SK-N-DZ (cell line): ENCODE data around the gene TEX11.
"Not testable (repeated sequence)": the region's sequence is repeated elsewhere in the genome, so short reads cannot be mapped to it uniquely, and the experiment has no call there.

Source experiments
- DNase-seq: peaks from one replicate; pipeline ENCODE4 v3.0.0-alpha.2; 2015; ENCODE audit warnings: low spot score

TEX11 gene

DNA sequence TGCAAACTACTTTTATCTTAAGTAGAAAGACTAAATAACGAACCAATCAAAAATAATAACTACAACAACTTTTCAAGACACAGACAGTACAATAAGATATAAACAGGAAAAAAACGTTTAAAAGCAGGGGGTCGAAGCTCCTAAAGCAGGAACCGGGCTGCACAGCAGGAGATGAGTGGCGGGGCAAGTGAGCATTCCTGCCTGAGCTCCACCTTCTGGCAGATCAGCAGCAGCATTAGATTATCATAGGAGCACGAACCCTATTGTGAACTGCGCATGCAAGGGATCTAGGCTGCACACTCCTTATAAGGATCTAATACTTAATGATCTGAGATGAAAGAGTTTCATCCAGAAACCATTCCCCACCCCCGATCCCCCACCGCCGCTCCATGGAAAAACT, 146.2 kb downstream of the TEX11 start:
- DNase-seq, result no peak

DNA sequence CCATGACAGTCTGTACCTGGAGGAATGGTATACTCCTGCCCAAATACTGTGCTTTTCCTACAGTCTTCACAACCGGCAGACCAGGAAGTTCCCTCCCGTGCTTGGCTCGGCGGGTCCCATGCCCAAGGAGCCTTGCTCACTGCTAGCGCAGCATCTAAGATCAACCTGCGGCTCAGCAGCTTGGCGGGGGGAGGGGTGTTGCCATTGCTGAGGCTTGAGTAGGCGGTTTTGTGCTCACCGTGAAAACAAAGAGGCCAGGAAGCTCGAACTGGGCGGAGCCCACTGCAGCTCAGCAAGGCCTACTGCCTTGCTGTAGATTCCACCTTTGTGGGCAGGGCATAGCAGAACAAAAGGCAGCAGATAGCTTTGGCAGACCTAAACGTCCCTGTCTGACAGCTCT, 152.7 kb downstream of the TEX11 start:
- DNase-seq, result no peak

DNA sequence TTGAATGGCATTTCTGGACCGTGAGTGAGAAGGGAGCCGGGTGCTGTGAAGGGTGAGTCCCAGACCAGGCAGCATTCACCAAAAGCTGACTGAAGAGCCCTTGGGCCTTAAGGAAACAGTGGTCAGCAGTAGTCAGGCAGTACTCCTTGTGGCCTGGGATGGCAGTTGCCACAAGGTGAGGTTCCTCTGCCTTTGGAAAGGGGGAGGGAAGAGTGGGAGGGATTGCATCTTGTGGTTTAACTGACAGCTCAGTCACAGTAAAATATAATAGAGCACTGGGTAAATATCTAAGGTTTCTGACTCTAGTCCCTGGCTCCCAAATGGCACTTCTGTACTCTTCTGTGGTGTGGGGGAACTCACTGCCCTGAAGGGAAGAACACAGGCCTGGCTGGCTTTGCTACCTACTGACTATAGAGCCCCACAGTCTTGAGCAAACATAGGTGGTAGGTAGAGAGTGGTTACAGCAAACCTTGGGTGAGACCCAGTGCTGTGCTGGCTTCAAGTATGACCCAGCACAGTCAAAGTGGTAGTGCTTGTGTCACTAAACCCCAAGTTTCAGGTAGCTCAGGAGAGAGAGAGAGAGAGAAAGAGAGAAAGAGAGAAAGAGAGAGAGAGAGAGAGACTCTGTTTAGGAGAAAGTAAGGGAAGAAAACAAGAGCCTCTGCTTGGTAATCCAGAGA, 154.2 kb downstream of the TEX11 start:
- no peak for DNase-seq

DNA sequence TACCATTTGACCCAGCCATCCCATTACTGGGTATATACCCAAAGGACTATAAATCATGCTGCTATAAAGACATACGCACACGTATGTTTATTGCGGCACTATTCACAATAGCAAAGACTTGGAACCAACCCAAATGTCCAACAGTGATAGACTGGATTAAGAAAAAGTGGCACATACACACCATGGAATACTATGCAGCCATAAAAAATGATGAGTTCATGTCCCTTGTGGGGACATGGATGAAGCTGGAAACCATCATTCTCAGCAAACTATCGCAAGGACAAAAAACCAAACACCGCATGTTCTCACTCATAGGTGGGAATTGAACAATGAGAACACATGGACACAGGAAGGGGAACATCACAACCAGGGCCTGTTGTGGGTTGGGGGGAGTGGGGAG, 174.7 kb downstream of the TEX11 start:
- DNase-seq, result not testable (repeated sequence)

DNA sequence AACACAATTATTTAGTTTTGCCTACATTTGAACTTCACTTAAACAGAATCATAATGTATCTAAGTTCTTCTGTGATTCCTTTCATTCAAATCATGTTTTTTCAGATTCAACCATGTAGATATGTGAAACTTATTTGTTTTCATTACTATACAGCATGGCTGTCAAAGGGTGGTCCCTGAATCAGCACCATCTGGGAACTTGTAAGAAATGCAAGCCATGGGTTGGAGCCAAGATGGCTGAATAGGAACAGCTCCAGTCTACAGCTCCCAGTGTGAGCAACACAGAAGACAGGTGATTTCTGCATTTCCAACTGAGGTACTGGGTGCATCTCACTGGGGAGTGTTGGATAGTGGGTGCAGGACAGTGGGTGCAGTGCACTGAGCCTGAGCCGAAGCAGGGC, 180.6 kb downstream of the TEX11 start:
- not testable (repeated sequence) for DNase-seq

DNA sequence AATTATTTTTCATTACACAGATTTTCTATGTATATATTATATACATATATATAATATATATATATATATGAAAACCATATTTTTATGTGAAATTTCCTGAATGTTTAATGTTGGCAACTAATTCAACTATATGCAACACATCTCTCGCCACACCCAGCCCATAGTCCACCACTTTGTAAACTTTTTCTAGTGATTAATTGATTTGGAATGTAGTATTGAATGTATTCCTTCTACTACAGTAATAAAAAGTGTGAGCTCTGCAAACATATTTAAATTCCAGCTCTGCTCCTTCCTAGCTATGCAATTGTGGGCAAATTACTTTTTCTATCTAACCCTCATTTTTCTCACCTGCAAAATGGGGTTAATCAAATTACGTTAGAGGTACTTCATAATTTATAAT, 187.8 kb downstream of the TEX11 start:
- DNase-seq, result no peak

DNA sequence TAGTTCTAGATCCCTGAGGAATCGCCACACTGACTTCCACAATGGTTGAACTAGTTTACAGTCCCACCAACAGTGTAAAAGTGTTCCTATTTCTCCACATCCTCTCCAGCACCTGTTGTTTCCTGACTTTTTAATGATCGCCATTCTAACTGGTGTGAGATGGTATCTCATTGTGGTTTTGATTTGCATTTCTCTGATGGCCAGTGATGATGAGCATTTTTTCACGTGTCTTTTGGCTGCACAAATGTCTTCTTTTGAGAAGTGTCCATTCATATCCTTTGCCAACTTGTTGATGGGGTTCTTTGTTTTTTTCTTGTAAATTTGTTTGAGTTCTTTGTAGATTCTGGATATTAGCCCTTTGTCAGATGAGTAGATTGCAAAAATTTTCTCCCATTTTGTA, 197.2 kb downstream of the TEX11 start:
- DNase-seq, result not testable (repeated sequence)

DNA sequence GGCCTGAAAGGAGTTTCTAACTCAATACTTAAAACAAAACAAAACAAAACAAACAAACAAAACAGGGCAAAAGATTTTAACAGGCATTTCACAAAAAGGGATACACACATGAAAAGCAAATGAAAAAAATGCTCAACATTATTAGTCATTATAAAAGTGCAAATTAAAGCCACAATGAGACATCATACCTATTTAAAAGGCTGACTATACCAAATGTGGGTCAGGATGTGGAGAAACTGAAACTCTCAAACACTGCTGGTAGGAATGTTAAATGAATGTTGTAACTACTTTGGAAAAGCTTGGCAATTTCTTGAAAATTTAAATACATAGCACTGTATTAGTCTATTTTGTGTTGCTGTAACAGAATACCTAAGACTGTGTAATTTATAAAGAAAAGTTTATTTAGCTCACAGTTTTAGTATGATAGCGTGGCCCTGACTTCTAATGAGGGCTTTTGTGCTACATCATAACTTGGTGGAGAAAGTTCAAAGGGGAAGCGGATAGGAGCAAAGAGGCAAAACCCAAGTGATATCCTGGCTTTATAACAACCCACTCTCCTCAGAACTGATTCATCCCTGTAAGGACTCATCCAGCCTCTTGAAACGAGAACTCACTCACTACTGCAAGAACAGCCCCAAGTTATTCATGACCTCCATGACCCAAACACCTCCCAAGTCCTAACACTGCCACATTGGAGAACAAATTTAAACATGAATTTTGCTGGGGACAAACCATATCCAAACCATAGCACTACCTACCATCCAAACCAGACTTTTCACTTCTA, 214.0 kb downstream of the TEX11 start:
- DNase-seq, result no peak

DNA sequence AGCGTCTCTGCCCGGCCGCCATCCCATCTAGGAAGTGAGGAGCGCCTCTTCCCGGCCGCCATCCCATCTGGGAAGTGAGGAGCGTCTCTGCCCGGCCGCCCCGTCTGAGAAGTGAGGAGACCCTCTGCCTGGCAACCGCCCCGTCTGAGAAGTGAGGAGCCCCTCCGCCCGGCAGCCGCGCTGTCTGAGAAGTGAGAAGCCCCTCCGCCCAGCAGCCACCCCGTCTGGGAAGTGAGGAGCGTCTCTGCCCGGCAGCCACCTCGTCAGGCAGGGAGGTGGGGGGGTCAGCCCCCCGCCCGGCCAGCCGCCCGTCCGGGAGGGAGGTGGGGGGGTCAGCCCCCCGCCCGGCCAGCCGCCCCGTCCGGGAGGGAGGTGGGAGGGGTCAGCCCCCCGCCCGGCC, 229.1 kb downstream of the TEX11 start:
- not testable (repeated sequence) for DNase-seq

DNA sequence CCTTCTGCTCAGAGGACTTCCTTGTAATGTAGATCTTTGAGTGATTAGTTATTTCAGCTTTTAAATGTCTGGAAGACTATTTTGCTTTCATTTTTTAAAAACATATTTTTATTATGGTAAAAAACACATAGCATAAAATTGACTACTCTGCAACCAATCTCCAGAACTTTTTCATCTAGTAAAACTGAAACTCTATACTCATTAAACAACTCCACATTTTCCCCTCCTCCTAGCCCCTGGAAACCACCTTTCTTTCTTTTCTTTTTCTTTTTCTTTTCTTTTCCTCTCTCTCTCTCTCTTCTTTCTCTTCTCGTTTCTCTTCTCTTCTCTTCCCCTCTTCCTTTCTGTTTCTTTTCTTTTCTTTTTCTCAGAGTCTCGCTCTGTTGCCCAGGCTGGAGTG, 233.2 kb downstream of the TEX11 start:
- DNase-seq, result no peak

DNA sequence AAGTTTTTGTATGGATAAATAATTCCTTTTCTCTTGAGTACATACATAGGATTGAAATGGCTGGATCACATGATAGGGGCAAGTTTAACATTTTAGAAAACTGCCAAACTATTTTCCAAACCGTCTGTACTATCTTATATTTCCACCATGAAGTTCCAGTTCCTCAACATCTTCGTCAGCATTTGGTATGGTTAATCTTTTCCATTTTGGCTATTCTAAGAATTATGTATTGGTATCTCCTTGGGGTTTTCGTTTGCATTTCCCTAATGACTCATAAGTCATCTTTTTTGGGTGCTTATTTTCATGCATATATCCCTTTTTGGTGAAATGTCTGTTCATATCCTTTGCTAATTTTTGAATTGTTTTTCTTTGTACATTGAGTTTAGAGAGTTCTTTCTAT, 236.2 kb downstream of the TEX11 start:
- no peak for DNase-seq

DNA sequence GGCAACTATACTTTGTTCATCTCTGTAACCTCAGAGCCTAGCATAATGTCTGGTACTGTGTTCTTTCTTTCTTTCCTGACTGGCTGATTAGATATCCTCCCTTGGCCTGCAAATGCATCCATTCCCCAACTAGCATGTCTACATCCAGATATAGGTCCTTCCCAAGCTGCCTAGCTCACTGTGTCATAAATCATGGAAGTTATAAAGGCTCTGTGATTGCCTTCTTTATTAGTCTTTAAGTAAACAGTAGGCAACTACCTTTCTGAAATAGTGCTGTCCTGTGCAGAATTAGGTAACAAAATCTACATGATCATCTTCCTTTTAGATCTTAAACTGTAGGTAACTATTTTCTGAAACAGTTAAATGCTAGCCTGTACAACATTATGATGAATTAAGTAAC, 239.4 kb downstream of the TEX11 start:
- no peak for DNase-seq

DNA sequence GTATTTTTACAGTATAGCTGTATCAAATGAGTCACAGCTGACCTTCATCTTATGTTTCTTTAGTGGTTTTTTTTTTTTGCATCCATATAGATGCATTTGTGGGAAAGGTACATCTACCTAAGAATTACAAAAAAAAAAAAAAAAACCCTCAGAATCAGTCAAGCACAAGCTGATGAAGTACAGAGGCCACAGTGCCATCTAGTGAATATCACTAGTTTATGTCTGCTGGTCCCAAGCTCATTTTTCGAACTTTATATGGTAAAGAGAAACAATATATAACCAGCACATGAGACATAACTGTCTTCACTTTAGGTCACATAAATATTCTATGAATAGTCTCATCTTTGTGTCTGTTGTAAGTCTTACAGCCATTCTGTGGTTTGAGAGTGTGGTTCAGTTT, 243.8 kb downstream of the TEX11 start:
- peak; percentile 2 for DNase-seq

DNA sequence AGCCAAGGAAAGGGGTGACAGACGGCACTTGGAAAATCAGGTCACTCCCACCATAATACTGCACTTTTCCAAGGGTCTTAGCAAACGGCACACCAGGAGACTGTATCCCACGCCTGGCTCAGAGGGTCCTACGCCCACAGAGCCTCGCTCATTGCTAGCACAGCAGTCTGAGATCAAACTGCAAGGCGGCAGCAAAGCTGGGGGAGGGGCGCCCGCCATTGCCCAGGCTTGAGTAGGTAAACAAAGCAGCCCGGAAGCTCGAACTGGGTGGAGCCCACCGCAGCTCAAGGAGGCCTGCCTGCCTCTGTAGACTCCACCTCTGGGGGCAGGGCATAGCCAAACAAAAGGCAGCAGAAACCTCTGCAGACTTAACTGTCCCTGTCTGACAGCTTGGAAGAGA, 247.4 kb downstream of the TEX11 start:
- DNase-seq, result not testable (repeated sequence)

DNA sequence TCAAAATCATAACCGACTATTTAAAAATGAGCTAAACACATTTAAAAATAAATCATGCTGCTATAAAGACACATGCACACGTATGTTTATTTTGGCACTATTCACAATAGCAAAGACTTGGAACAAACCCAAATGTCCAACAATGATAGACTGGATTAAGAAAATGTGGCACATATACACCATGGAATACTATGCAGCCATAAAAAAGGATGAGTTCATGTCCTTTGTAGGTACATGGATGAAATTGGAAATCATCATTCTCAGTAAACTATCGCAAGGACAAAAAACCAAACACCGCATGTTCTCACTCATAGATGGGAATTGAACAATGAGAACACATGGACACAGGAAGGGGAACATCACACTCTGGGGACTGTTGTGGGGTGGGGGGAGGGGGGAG, 251.0 kb downstream of the TEX11 start:
- not testable (repeated sequence) for DNase-seq

DNA sequence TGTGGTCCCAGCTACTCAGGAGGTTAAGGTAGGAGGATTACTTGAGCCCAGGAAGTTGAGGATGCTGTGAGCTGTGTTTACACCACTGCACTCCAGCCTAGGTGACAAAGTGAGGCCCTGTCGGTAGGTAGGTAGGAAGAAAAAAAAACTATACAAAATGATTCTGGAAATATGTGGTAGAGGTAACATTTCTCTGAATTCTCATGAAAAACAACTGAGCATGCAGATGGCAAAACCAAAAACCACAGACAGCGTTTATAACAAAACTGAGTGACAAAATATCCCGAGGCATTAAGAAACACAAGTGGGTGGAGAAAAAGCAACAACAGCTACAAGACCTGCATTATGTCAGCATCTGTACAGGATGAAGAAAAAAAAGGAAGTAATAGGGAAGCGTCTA, 252.2 kb downstream of the TEX11 start:
- no peak for DNase-seq

DNA sequence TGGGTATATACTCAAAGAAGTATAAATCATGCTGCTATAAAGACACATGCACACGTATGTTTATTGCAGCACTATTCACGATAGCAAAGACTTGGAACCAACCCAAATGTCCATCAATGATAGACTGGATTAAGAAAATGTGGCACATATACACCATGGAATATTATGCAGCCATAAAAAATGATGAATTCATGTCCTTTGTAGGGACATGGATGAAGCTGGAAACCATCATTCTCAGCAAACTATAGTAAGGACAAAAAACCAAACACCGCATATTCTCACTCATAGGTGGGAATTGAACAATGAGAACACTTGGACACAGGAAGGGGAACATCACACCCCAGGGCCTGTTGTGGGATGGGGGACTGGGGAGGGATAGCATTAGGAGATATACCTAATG, 260.6 kb downstream of the TEX11 start:
- not testable (repeated sequence) for DNase-seq

DNA sequence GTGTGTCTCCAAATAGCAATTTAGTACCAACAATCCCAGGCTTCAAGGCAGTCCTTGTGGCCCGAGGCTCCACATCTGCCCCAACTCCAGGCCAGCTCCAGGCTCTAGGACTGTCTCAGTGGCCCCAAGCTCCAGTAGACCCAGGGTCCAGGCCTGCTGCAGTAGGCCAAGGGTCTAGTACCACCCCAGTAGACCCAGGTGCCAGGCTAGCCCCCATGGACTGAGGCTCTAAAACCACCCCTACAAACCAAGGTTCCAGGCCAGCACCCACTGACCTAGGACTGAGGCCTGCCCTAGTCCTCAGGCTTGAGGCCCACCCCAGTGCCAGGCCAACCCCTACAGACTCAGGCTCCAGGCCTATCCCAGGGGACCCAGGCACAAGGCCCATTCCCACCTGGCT, 272.3 kb downstream of the TEX11 start:
- no peak for DNase-seq

DNA sequence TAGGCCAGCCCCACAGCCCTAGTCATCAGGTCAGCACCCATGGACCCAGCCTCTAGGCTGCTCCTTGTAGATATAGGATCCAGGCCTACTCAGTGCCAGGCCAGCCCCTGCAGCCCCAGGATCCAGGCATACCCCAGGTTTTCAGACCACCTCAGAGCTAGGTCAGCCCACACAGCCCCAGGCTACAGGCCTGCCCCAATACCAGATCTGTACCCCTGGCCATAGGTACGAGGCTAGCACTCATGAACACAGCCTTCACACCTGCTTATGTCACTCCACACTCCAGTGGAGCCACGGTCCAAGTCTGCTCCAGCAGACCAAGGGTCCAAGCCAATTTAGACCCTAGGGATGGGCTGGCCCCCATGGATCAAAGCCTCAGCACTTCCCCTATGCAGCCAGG, 272.8 kb downstream of the TEX11 start:
- DNase-seq, result no peak

DNA sequence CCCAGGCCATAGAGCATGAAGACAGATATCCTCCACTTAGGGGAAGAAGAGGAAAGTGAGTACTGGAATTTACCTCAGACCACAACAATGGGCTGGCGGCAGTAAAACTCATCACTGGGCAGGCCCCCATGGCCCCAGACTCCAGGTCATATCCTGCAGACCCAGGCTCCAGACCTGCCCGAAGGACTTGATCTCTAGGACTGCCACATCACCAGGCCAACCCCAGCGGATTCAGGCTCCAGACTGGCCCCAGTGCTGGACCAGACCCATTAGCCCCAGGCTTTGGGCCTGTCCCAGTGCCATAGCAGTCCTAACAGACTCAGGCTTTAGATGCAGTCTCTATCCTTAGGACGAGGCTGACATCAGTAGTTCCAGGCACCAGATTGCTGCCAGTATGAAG, 273.3 kb downstream of the TEX11 start:
- no peak for DNase-seq

DNA sequence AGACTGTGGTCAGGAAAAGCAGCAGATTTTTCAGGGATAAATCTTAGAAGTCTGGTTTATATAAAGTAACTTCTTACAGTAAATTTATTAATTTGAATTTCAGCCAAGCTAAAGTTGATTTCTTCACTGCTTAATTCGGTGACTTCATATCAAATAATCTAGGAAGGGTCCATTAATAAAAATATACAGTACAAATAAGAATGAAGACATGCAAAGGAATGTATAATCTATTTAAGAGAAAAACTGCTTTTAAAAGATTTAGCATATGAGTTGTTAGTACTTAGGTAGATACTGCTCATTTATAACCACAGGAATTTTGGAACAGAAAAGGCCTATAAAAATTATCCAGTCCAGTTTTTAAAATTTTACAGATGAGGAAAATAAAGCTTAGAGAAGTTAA, 286.8 kb downstream of the TEX11 start:
- no peak for DNase-seq

DNA sequence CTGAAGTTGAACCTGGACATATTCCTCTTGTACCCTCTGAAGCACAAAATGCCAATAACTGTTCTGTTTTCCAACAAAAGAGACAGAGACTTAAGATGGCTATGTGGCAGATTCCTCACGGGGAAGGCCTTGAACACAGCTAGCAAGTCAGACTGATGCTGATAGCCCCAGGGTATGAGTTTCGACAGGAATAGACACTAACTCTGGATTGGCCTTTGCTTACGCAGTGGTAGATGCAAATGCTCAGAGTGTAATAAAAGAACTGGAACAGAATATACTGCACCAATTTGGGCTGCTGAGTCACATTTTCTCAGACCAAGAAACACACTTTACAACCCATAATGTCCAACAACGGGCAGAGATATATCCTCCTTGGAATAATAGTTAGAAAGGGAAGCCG, 290.0 kb downstream of the TEX11 start:
- DNase-seq, result no peak

DNA sequence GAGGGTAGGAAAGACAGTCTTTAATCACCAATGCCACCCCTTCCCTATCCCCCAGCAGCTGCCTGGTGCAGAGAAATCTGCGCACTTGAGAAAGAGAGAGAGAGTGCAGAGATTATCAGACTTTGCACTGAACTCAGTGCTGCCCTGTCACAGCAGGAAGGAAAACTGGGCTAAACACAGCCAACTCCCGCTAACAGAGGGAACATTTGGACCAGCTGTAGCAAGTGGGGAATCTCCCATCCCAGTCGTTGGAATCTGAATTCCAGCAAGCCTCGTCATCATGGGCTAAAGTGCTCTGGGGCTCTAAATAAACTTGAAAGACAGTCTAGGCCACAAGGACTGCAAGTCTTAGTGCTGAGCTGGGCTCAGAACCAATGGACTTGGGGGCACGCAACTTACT, 295.2 kb downstream of the TEX11 start:
- DNase-seq, result no peak
